Activated effector memory CD4-positive, alpha-beta T cell treated with anti-CD3 and anti-CD28 coated beads, Interleukin-2, amount 50 U/mL, for 16 hours (primary cell): Measurements from ENCODE around the gene C11orf16.
"Not testable (repeated sequence)": the region's sequence is repeated elsewhere in the genome, so short reads cannot be mapped to it uniquely, and the experiment has no call there.

Experiments
- DNase-seq: peaks from one replicate; pipeline ENCODE4 v3.0.0-alpha.2; 2020

C11orf16 gene, protein sequence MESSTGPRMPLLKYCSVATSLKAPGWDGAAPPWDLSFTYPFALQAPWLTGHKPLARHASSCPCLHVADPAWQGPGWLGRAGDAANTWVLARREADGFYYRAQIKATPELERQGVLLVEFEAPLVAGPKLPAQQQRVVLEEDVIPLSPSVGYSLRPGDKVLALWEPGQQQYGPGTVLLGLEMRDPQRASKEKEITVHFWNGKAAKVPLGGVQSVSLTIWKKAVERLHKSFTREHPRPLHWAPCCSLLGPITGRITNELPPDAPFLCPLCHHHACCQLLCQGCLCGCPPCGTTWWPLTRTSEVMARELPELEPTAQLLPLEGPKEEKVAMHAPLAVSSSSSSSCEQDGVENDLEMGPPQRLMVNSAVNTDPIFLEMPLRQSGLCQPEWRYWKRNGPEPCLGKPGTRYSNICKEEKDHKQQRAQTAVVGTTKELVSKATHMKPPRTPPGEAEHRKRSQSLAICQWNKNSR

DNA sequence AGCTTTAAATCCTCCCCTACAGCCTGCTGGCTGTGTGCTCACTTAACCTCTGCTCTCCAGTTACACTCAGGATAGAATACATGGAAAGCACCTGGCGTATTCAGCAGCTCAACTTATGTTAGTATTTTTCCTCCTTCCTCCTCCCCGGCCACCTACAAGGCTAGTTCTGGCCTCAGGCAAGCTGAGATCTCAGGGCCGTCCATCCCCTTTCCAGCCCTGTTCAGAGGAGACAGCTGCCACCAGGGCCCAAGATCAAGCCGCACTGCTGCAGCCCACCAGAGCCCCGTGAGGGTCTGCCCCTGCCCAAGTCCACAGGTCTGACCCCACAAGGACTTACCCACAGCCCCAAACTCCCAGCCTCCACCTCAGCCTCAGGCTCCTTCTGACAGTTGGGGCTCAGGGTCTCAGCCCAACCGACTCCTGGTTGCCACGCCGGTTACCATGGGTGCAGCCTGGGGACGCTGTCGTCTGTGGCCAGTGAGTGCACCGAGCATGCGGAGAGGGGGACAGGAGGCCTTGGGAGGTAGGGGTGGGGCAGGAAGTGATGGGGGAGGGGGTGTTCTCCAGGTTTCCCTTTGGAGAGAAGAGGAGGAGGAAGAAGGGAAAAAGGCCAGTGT, at the start of gene C11orf16:
Gene C11orf16 (minus strand): TSS at position 384 of the 617 bp plus-strand sequence. CDS start 639 bp downstream, outside the sequence.
- no peak for DNase-seq

DNA sequence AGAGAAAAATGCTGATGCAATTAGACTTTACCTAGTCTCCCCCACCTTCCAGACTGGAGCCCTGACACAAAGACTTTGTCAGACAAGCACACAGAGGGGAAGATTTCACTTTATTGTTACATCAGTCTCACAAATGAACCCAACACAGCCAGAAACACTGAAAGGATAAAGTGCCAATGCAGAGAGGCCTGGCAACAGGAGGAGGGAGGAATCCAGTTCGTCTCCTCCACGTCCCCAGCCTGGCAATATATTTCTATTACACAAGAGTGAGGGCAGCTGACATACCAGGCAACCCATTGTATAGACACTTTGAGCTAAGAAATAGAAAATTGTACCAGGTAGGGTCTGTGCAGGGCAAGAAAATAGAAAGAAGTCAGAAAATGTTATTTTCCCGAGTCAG, 47.7 kb upstream of the C11orf16 start:
- no peak for DNase-seq

DNA sequence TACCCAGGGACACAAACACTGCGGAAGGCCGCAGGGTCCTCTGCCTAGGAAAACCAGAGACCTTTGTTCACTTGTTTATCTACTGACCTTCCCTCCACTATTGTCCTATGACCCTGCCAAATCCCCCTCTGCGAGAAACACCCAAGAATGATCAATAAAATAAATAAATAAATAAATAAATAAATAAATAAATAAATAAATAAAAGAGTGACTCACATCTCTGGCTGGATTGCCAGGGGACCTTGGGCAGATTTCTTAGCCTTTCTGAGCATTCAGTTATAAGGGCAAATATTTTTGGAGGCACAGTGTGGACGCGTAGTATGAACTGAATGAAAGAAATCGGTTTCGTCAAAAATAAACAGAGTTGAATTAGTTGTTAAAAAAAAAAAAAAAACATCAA, 46.6 kb upstream of the C11orf16 start:
- not testable (repeated sequence) for DNase-seq

DNA sequence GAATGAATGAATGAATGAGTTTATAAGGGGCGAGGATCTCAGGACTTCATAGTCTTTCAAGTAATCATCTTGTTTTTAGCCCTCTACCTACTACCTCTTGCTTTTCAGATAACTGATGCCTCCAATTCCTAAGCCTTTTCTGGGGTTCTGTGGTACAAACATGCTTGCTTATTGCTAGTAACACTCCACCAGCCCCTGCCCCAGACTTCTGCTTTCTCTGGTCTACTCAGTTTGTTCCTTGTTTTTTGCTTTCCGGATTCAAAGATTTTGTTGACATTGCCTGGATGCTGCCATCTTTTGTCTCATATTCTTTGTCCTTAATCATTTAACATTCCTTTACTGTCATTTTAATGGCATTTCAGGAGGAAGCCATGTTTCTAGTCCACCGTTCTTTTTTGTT, 40.4 kb upstream of the C11orf16 start:
- no peak for DNase-seq

DNA sequence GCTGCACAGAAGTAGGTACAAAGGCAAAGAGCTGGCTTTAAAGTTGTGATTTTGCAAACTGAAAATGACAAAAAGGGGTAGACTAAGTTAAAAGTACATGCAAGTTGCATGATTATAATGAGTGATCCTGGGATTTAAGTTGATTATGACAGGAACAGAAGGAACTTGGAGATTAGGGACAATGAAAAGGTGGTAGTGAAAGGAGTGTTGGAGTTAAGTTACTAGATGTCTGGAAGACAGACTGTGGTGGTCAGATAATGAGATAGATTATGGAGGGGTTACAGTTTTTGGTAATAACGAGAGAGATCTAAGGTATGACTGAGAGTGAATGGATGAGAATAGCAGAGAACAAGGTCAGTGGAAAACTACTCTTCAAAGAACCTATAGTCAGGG, 39.2 kb upstream of the C11orf16 start:
- no peak for DNase-seq

DNA sequence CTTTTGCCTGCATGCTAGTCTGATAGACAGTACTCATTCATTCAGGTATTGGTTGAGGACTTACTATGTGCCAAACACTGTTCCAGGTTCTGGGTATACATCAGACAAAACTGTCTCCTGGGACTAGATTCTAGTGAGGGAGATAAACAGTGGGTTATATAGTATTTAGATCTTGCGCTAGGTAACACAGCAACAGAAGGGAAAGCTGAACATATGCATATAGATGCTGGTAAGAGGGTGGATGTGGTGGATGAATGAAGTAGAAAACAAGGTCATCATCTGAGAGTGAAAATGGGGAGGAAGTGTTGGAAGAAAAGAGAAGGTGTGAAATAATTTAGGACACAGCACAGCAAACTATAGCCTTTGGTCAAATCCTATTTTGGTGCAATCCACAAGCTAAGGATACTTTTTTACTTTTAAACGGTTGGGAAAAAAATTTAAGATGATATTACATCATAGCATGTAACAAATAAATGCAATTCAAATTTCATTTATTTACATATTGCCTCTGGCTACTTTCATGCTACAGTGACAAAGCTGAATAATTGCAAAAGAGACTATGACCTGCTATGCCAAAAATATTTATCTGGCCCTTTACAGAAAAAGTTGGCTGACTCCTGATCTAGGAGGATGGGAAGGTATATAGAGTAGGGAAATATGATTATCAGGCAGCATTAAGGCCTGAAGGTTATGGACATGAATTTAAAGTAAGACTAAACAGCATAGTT, 38.6 kb upstream of the C11orf16 start:
- DNase-seq, result no peak

DNA sequence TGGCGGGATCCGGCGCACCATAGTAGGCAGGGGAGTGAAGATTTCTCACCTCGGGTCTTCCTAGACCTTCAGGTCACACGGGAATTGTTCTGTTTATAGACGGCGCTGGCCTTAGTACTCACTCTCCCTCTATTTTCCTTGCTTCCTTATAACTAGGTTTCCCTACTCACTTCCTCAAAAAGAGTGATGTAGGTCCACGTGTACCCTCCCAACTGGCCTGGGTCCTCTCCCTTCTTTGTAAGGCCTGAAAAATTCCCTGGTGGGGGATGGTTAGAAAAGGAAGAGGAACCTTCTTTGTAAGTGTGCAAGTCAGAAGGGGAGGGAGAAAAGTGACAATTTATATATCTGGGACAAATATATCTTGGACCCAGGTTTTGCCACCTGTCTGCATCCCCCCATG, 34.4 kb upstream of the C11orf16 start:
- DNase-seq, result no peak

DNA sequence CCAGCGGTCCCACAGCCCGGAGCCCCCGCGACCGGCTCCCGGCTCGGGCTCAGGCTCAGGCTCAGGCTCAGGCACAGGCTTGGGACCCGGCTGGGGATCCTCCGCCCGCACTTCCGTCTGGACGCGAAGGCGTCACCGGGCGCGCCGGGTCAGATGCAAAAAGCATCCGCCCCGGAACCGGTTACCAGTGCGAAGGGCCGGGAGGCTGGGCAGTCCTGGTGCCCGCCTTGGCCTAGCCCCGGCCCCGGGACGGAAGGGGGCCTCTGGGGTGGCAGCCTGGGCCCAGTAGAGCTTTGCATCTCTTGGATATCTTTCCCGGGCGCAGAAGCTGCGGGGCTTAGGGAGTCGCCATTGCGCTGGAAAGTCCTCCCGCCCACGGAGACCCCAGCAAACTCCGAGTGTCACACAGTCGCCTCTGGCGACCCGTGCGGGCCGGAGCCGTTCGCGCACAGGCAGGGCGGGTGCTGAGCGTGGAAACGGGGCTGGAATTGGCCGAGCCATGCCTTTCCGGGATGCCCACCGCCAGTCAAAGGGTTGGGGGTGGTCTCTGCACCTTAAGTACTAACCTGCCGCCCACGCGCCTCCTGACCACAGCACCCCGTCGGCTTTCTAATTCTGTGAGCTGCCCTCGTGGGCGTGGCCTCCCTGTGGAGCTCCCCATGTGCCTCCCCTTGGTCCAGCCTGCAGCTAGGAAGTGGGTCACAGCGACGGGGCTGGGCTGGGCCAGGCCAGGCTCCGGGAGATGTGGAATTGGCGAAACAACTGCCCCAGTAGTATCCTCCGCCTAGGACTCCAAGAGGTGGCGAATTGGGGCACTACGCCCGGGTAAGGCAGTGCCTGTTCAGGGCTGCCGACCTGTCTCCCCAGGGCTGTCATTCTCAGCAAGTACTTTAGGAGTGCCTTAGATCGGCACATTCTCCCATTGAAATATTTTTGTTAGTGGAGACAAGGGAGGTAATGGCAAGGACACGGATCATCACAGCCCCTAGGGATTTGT, 31.9 kb upstream of the C11orf16 start, which contains the start of gene TMEM9B:
Gene TMEM9B (minus strand): TSS at position 119 of the 997 bp plus-strand sequence. CDS start 129 bp downstream, outside the sequence.
- DNase-seq, result peak; percentile 93

DNA sequence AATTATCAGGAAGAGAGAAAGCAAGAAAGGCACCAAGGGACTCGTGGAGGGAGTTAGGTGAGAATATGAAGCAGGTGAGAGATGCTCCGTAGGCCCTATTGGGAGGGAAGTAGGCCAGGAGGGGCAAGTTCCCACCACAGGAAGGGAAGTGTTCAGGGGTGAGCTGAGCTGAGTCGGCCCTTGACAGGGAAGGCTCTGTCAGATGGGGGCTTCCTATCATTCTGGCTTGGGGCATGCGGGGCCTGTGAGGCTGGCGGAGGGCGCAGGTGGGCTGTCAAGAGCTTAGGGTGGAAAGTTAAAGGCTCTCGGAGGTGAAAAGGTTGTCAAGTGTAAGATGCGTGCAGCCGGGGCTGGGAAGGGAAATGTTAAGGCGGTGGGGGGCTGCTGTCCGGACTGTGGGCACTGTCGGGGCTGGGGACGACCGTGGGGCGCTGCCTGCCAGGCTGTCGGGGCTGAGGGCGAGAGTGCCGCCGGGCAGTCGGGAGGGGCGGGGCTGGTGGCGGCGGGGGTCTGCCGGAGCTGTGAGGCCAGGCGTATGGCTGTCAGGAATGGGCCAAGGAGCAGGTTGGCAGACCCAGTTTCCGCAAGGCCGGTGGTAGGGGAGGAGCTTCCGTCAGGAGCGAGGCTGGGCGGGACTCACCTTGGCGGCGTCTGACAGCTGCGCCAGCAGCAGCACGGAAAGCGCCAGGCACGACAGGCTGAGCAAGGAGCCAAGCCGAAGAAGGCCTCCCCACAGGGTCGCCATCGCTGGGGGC, 31.0 kb upstream of the C11orf16 start:
- peak; percentile 91 for DNase-seq

DNA sequence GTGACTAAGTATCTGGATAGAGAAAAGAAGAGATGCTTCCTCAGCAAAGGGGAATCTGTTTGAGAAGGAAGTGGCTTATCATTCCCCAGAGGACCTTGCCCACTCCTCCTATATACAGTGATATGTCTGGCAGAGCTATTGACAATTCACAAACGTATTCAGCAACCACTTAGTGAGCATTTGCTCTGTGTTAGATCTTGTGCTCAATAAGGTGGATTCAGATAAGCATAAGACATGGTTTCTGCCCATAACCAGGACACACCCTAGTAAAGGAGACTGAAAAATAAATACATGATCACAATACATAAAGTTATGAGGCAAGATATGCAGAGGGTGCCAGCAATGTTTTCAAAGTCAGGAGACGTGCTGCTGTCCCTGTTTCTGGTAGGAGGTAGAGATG, 30.1 kb upstream of the C11orf16 start:
- no peak for DNase-seq

DNA sequence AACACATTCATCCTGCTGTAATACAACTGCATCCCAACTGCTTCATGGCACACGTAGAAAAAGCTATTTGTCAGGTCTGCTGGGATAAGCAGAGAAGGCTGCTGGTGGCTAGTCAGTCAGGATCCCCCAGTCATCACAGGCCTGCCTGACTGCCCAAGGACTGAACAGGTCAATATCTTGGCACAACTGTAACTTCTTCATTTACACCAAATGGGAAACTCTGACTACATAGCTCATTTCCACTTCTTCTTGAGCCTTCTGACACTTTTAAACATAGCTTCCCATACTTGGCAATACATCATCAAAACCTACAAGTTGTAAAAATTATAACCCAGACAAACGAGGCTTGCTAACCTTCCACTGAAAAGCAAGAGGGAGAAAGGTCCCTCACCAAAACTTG, 28.7 kb upstream of the C11orf16 start:
- DNase-seq, result no peak

DNA sequence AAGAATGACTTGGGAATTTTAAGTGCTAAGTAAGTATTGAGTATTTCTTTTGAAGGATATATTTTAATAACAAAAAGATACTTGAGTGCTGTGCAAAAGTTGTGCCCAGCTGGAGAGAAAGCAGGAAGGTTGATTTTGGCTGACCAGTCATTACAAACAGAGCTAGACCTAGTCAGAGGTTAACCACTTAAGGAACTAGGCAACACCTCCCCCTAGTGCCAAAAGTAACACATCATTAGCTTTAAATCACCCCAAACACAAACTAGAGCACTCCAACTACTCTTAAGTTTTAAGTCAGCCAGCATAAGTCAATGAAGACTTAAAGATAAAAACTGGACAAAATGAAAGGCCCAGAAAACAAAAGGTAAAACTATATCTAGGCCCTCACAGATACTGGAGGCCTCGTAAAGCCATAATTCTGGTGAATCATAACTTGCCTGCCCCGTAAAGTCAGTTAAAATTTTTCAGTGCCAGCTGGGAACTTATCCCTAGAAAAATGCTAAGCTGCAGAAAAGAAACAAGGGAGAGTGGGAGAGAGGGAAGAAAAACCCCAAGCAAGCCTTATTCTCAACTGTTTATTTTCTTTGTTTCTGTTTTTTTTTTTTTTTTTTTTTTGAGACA, 26.9 kb upstream of the C11orf16 start:
- DNase-seq, result no peak

DNA sequence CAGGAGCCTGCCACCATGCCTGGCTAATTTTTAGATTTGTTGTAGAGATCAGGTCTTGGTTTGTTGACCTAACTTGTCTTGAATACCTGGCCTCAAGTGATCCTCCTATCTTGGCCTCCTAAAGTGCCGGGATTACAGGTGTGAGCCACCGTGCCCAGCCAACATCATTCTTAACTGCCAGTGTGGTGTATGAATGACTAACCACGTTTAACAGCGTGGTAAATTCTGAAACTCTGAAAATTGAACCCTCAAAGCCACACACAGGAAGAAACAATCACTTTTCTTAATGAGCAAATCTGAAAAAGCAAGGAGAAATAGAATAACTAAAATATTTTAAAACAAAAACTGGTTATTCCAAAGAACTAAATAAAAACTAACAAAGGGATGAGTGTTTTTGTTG, 24.1 kb upstream of the C11orf16 start:
- no peak for DNase-seq

DNA sequence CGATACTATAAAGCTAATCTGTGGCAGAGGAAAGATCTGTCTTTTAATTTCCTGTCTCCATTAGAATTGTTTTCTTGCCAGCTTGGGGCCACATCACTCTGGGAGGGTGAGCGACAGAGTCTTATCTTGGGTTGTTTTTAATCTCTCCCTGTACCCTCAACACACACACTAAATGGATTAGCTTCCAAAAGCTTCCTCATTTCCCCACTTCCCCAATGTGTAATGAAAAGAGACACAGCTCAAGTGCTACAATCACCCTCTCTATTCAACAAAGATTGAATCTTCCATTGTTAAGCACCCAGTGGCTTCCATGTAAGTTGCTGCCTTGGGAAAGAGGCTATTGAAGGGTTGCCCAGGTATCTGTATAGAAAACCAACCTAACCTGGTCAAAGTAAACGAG, 16.1 kb upstream of the C11orf16 start:
- DNase-seq, result no peak

DNA sequence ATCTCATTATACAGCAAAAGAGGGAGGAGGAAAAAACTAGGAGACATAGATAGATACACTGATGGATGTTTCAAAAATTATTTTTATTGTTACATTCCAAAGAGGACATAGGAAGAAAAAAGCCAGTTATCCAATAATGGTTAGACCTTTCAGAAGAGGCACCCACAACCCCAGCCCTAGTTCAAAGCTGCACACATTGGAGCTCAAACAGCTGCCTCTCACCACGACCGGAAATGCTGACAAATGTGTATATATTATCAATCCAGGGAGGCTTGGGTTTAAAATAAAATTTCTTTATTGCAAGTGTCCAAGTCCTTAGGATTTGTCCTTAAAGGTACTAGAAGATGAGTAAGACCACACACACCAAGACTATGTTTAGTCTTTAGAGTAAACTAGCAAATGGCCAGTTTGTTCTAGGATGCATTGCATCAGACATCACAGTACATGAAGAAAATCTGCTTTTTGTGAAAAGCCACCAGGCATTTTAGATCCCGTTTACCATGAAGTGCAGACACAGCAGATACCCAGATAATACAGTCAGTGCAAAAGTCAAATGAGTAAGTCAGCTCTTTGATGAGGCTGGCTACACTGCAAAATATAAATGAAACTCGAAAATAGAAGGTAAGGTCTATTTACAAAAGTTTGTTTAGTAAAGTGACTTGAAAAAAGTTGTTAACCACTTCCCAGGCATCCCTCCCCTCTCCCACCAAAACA, 14.6 kb upstream of the C11orf16 start:
- DNase-seq, result no peak

DNA sequence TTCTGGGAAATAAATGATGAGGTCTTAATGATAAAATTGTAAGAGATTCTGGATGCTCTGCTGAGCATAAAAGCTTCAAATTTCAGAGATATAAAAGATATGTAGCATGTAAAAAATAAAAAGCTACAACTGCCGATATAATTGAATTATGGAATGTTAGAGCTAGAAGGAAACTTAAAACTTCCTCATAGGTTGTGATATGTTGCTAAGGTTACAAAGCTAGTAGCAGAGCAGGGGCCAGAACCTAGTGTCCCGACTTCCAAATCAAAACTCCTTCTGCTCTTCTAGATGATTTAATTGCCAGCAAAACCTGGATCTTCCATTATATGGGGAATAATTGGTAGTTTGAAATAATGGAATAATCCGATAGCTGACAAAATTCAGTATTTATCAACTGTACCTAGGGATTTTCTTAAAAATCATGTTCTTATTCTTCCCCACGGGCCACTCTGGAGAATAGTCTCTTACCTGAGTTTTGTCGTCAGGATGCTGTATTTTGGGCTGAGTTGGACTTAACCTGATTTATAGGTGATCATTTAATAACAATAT, 9.8 kb upstream of the C11orf16 start, which contains the start of gene ASCL3:
Gene ASCL3 (minus strand): TSS at position 499 of the 549 bp plus-strand sequence. CDS start 4,855 bp downstream, outside the sequence.
- no peak for DNase-seq

DNA sequence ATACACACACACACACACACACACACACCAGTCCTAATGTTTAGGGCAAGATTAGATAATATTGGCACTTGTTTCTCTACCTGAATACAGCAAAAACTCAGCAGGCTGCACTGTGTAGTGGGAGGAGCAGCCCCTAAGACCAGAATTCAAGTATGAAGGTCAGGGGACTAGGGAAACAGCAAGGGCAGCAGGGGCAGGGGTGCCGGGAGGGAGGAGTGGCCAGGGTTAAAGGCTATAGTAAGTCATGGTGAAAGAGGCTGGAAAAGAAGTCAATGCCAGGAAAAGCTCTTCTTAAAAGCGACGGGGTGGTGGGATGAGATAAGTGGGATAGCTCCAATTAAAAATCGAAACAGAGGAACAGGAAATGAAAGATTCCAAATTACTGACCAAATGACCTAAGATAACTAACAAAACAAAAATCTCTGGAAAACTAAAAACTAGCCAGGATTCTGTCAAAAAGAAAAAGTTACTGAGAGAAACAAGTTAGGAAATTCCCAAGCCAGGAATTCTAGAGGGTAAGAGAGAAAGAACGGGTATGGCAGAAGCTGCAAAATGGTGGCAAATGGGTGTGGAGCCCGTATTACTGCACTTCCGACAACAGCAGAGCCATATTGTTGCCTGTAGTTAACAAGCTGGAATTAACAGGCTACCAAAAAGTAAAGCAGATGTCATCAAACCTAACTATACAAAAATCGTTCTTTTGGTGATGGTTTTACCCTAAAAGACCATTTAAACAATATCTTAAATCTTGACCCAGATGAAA, 8.8 kb upstream of the C11orf16 start:
- no peak for DNase-seq

DNA sequence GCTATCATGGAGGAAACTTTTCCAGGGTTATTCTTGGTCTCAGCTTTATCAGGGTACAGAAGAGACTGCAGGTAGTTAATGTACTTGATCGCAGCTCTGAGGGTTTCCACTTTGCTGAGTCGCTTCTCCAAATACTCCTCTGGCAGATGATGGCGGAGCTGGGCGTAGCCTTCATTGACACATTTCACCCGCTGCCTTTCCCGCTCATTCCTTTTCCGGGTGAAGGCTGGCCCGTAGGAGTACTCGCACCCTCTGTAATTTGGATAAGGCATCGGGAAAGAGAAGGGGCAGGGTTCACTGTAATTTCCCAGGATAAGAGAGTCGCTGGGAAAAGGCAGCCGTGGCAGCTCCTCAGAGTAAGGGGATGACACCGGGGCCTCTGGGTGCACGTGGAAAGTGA, 4.9 kb upstream of the C11orf16 start:
- no peak for DNase-seq

DNA sequence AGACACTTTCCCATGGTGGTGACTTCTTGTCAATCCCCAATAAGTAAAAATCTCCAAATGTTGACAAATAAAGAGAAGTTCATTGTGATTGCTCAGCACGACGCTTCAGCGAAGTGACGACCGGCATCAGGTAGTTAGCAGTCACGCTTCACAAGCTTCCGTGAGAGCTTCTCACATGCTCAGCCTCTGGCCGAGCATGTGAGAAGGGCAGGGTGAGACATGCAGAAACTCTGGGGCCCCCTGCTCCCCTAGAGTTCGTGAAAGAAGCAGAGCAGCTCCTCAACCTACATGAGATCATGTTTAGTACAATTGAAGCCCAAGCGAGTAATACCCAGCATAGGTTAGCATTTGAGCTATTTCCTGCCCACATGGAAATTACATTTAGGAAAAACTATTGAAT, 4.4 kb upstream of the C11orf16 start:
- no peak for DNase-seq
